HEK293 (cell line): Measurements from ENCODE around the gene CASQ2.

Experiments
- CTCF ChIA-PET: fragments of 350-600 bp; formaldehyde crosslinking; extraction: SDS; loops from one replicate; lab custom pipeline; 2021; ENCODE audit warnings: antibody characterized with exemption; lab: Yijun Ruan, JAX
- POLR2A ChIA-PET: fragments of 300-600 bp; formaldehyde crosslinking; extraction: SDS; loops from one replicate; lab custom pipeline; 2020; ENCODE audit warnings: antibody characterized with exemption, inconsistent platforms; lab: Yijun Ruan, JAX
- H3K27ac ChIP-seq: fragments of 200-500 bp; sonication (Bioruptor generic); 2 replicates; pipeline ENCODE4 v1.5.1; 2014; ENCODE audit warnings: low read depth, low read length, control low read depth, inconsistent platforms; ENCODE audit errors: extremely low read depth
- H3K36me3 ChIP-seq, 2 experiments: fragments of 200-500 bp in 1 of 2; sonication (Bioruptor generic) in 1 of 2; 1 replicate in 1 of 2; 2 replicates in 1 of 2; pipeline ENCODE4 v1.5.1; 2014 to 2017; ENCODE audit warnings: inconsistent platforms in 2 of 2, low read length in 2 of 2; ENCODE audit not compliant: control insufficient read depth in 2 of 2, insufficient read depth in 1 of 2
- H3K4me1 ChIP-seq: fragments of 200-500 bp; sonication (Bioruptor generic); 2 replicates; pipeline ENCODE4 v1.5.1; 2014; ENCODE audit warnings: mild to moderate bottlenecking, low read length, inconsistent platforms; ENCODE audit not compliant: control insufficient read depth, insufficient read depth
- H3K4me3 ChIP-seq: 2 replicates; pipeline ENCODE4 v1.5.1; 2011; ENCODE audit warnings: low read depth, mild to moderate bottlenecking, control low read depth, low read length, moderate library complexity
- H3K9me3 ChIP-seq: fragments of 200-500 bp; sonication (Bioruptor generic); 2 replicates; pipeline ENCODE4 v1.5.1; 2014; ENCODE audit warnings: low read depth, low read length, inconsistent platforms; ENCODE audit not compliant: control insufficient read depth, insufficient read depth
- HOXA7 ChIP-seq: sonication (generic); formaldehyde crosslinking; IDR thresholded peaks from 2 replicates; pipeline ENCODE4 v1.8.1; 2022; ENCODE audit warnings: missing genetic modification reagents, borderline replicate concordance
- HOXC10 ChIP-seq: sonication (generic); formaldehyde crosslinking; IDR thresholded peaks from 2 replicates; pipeline ENCODE4 v1.8.1; 2023; ENCODE audit warnings: mild to moderate bottlenecking, missing genetic modification reagents
- IKZF3 ChIP-seq: fragments of 450-650 bp; IDR thresholded peaks from 2 replicates; pipeline ENCODE4 v1.5.0; 2018; ENCODE audit warnings: missing biosample characterization, mild to moderate bottlenecking, missing genetic modification characterization, moderate library complexity
- MYNN ChIP-seq: fragments of 450-650 bp; formaldehyde crosslinking; IDR thresholded peaks from 2 replicates; pipeline ENCODE4 v1.5.1; 2016; ENCODE audit warnings: missing biosample characterization, missing genetic modification characterization, borderline replicate concordance
- MZF1 ChIP-seq: fragments of 450-650 bp; formaldehyde crosslinking; IDR thresholded peaks from 2 replicates; pipeline ENCODE4 v1.5.1; 2017; ENCODE audit warnings: missing biosample characterization, missing genetic modification characterization, borderline replicate concordance
- ZNF121 ChIP-seq: fragments of 450-650 bp; formaldehyde crosslinking; IDR thresholded peaks from 2 replicates; pipeline ENCODE4 v1.5.1; 2016; ENCODE audit warnings: missing biosample characterization, missing genetic modification characterization
- ZNF2 ChIP-seq: fragments of 450-650 bp; formaldehyde crosslinking; IDR thresholded peaks from 2 replicates; pipeline ENCODE4 v1.5.1; 2016; ENCODE audit warnings: missing biosample characterization, missing genetic modification characterization
- ZNF223 ChIP-seq: fragments of 450-650 bp; formaldehyde crosslinking; IDR thresholded peaks from 2 replicates; pipeline ENCODE4 v1.5.1; 2016; ENCODE audit warnings: missing biosample characterization, missing genetic modification characterization
- ZNF248 ChIP-seq: fragments of 450-650 bp; formaldehyde crosslinking; IDR thresholded peaks from 2 replicates; pipeline ENCODE4 v1.5.1; 2017; ENCODE audit warnings: missing biosample characterization, missing genetic modification characterization
- ZNF558 ChIP-seq: fragments of 450-650 bp; formaldehyde crosslinking; IDR thresholded peaks from 2 replicates; pipeline ENCODE4 v1.5.1; 2016; ENCODE audit warnings: missing biosample characterization, missing genetic modification characterization
- ZNF610 ChIP-seq: fragments of 450-650 bp; formaldehyde crosslinking; IDR thresholded peaks from 2 replicates; pipeline ENCODE4 v1.5.1; 2016; ENCODE audit warnings: missing biosample characterization, missing genetic modification characterization, borderline replicate concordance
- ZNF670 ChIP-seq: fragments of 450-650 bp; formaldehyde crosslinking; IDR thresholded peaks from 2 replicates; pipeline ENCODE4 v1.5.1; 2016; ENCODE audit warnings: missing biosample characterization, missing genetic modification characterization, low read depth
- ZNF701 ChIP-seq: fragments of 450-650 bp; formaldehyde crosslinking; IDR thresholded peaks from 2 replicates; pipeline ENCODE4 v1.5.1; 2016; ENCODE audit warnings: missing biosample characterization, missing genetic modification characterization
- ZNF76 ChIP-seq: fragments of 450-650 bp; formaldehyde crosslinking; IDR thresholded peaks from 2 replicates; pipeline ENCODE4; 2016; ENCODE audit warnings: low read depth, missing biosample characterization, missing genetic modification characterization, borderline replicate concordance
- ZNF777 ChIP-seq: fragments of 450-650 bp; formaldehyde crosslinking; IDR thresholded peaks from 2 replicates; pipeline ENCODE4 v1.5.1; 2017; ENCODE audit warnings: missing biosample characterization, missing genetic modification characterization, borderline replicate concordance
- ZNF830 ChIP-seq: fragments of 450-650 bp; IDR thresholded peaks from 2 replicates; pipeline ENCODE4 v1.5.0; 2018; ENCODE audit warnings: missing biosample characterization, missing genetic modification characterization, low read depth, mild to moderate bottlenecking, moderate library complexity
- ZNF837 ChIP-seq: fragments of 450-650 bp; formaldehyde crosslinking; IDR thresholded peaks from 2 replicates; pipeline ENCODE4 v1.5.1; 2016; ENCODE audit warnings: missing biosample characterization, missing genetic modification characterization
- TF ChIP-seq, protein P1 (sequence below): fragments of 450-650 bp; formaldehyde crosslinking; conservative IDR thresholded peaks from 2 replicates; pipeline ENCODE4 v1.5.1; 2016; ENCODE audit warnings: low read depth, missing biosample characterization, missing genetic modification characterization
- TF ChIP-seq, protein P2 (sequence below): fragments of 450-650 bp; formaldehyde crosslinking; IDR thresholded peaks from 2 replicates; pipeline ENCODE4 v1.5.1; 2016; ENCODE audit warnings: missing biosample characterization, missing genetic modification characterization
- TF ChIP-seq, protein P3 (sequence below): fragments of 450-650 bp; formaldehyde crosslinking; IDR thresholded peaks from 2 replicates; pipeline ENCODE4 v1.5.1; 2016; ENCODE audit warnings: missing biosample characterization, missing genetic modification characterization, low read depth

Gene CASQ2

GRCh38 chr1:115719285-115719684 lies 49.2 kb downstream of the CASQ2 start (continued):
- TF ChIP-seq, protein P1, sequence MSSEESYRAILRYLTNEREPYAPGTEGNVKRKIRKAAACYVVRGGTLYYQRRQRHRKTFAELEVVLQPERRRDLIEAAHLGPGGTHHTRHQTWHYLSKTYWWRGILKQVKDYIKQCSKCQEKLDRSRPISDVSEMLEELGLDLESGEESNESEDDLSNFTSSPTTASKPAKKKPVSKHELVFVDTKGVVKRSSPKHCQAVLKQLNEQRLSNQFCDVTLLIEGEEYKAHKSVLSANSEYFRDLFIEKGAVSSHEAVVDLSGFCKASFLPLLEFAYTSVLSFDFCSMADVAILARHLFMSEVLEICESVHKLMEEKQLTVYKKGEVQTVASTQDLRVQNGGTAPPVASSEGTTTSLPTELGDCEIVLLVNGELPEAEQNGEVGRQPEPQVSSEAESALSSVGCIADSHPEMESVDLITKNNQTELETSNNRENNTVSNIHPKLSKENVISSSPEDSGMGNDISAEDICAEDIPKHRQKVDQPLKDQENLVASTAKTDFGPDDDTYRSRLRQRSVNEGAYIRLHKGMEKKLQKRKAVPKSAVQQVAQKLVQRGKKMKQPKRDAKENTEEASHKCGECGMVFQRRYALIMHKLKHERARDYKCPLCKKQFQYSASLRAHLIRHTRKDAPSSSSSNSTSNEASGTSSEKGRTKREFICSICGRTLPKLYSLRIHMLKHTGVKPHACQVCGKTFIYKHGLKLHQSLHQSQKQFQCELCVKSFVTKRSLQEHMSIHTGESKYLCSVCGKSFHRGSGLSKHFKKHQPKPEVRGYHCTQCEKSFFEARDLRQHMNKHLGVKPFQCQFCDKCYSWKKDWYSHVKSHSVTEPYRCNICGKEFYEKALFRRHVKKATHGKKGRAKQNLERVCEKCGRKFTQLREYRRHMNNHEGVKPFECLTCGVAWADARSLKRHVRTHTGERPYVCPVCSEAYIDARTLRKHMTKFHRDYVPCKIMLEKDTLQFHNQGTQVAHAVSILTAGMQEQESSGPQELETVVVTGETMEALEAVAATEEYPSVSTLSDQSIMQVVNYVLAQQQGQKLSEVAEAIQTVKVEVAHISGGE (tag by site-specific recombination) = no peak
- no peak for TF ChIP-seq IKZF3

- H3K9me3 ChIP-seq = no peaks in the 10 kb centered on the region
- ChIA-PET CTCF (interaction anchor here (0.6 to 4.1 kb wide), 10 partner anchors 10 to 268 kb away, joined by 3 to 59 read pairs (median 6); no protein-coding TSS in a partner anchor), POLR2A (no interaction called here)
- TF ChIP-seq ZNF223 (tag by site-specific recombination) (no peak), MYNN (tag by site-specific recombination) (no peak), ZNF121 (tag by site-specific recombination) (no peak), ZNF701 (tag by site-specific recombination) (no peak), ZNF610 (tag by site-specific recombination) (no peak), ZNF670 (tag by site-specific recombination) (no peak), ZNF837 (no peak), HOXC10 (no peak), MZF1 (no peak), ZNF558 (no peak), ZNF248 (tag by site-specific recombination) (no peak), ZNF76 (tag by site-specific recombination) (no peak), ZNF2 (no peak), ZNF830 (no peak), HOXA7 (CRISPR knock-in tag) (no peak), ZNF777 (tag by site-specific recombination) (no peak)
- TF ChIP-seq, protein P2, sequence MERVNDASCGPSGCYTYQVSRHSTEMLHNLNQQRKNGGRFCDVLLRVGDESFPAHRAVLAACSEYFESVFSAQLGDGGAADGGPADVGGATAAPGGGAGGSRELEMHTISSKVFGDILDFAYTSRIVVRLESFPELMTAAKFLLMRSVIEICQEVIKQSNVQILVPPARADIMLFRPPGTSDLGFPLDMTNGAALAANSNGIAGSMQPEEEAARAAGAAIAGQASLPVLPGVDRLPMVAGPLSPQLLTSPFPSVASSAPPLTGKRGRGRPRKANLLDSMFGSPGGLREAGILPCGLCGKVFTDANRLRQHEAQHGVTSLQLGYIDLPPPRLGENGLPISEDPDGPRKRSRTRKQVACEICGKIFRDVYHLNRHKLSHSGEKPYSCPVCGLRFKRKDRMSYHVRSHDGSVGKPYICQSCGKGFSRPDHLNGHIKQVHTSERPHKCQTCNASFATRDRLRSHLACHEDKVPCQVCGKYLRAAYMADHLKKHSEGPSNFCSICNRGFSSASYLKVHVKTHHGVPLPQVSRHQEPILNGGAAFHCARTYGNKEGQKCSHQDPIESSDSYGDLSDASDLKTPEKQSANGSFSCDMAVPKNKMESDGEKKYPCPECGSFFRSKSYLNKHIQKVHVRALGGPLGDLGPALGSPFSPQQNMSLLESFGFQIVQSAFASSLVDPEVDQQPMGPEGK = no peak
- TF ChIP-seq, protein P3, sequence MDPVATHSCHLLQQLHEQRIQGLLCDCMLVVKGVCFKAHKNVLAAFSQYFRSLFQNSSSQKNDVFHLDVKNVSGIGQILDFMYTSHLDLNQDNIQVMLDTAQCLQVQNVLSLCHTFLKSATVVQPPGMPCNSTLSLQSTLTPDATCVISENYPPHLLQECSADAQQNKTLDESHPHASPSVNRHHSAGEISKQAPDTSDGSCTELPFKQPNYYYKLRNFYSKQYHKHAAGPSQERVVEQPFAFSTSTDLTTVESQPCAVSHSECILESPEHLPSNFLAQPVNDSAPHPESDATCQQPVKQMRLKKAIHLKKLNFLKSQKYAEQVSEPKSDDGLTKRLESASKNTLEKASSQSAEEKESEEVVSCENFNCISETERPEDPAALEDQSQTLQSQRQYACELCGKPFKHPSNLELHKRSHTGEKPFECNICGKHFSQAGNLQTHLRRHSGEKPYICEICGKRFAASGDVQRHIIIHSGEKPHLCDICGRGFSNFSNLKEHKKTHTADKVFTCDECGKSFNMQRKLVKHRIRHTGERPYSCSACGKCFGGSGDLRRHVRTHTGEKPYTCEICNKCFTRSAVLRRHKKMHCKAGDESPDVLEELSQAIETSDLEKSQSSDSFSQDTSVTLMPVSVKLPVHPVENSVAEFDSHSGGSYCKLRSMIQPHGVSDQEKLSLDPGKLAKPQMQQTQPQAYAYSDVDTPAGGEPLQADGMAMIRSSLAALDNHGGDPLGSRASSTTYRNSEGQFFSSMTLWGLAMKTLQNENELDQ (tag by site-specific recombination) = no peak
- H3K4me3 ChIP-seq = no peak overlapping the region
- H3K36me3 ChIP-seq = no peaks in the 10 kb centered on the region
- no peaks in the 10 kb centered on the region for H3K4me1 ChIP-seq
- no peak overlapping the region for H3K27ac ChIP-seq
Observed at GRCh38 chr1:115718011-115718754, 50.3 kb downstream of the CASQ2 start.
